Measurements from ENCODE around the gene SCYL2. TPM values are rescaled to one million over a fixed set of nuclear protein-coding genes. Genes with fewer than 3 reads are reported as not detected.
"Not testable (repeated sequence)": the region's sequence is repeated elsewhere in the genome, so short reads cannot be mapped to it uniquely, and the experiment has no call there.

The SCYL2 gene
- total RNA-seq, 4 donors from 2014 or later: 51.0 to 72.8 (median 61.4) TPM

DNA sequence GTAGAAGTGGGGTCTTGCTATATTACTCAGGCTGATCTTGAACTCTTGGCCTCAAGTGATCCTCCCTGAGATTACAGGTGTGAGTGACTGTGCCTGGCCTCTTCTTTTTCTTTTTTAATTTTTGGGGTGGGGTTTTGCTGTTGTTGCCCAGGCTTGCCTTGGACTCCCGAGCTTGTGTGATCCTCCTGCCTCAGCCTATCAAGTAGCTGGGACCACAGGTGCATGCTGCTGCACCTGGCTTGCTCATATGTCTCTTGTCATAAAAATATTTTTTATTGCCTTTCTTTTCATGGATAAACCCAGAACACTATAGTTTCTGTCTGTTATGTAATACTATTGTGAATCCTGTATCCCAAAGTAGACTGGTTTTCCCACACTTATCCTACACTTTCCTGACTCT is 26.0 kb downstream of the SCYL2 start:
- Histone ChIP-seq H3K9me3 (no peaks in the 10 kb centered on the region), H3K4me3 (no peak overlapping the region), H3K36me3 (peaks cover 0 to 18% of the 10 kb centered on the region in 2 donors), H3K4me1 (peaks cover 0 to 10% (median 0%) of the 10 kb centered on the region in 3 donors), H3K27me3 (no peaks in the 10 kb centered on the region), H3K27ac (no peak overlapping the region)
- ATAC-seq: no peak
- 100% methylated on average over 1 of the region's 1 CpG for WGBS, 2 donors (ENCODE audit: low coverage in 1 of 2)
- TF ChIP-seq, protein P1, sequence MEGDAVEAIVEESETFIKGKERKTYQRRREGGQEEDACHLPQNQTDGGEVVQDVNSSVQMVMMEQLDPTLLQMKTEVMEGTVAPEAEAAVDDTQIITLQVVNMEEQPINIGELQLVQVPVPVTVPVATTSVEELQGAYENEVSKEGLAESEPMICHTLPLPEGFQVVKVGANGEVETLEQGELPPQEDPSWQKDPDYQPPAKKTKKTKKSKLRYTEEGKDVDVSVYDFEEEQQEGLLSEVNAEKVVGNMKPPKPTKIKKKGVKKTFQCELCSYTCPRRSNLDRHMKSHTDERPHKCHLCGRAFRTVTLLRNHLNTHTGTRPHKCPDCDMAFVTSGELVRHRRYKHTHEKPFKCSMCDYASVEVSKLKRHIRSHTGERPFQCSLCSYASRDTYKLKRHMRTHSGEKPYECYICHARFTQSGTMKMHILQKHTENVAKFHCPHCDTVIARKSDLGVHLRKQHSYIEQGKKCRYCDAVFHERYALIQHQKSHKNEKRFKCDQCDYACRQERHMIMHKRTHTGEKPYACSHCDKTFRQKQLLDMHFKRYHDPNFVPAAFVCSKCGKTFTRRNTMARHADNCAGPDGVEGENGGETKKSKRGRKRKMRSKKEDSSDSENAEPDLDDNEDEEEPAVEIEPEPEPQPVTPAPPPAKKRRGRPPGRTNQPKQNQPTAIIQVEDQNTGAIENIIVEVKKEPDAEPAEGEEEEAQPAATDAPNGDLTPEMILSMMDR (IDR thresholded peaks at IDR 0.05): no peak
- no peak for TF ChIP-seq POLR2AphosphoS5 (IDR thresholded peaks at IDR 0.05)
- no peak for TF ChIP-seq EP300 (IDR thresholded peaks at IDR 0.05)
- TF ChIP-seq POLR2A (IDR thresholded peaks at IDR 0.05): no peak

DNA sequence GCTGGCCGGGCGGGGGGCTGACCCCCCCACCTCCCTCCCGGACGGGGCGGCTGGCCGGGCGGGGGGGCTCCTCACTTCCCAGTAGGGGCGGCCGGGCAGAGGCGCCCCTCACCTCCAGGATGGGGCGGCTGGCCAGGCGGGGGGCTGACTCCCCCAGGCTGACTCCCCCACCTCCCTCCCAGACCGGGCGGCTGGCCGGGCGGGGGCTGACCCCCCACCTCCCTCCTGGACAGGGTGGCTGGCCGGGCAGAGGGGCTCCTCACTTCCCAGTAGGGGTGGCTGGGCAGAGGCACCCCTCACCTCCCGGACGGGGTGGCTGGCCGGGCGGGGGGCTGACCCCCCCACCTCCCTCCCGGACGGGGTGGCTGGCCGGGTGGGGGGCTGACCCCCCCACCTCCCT is 27.4 kb downstream of the SCYL2 start:
- not testable (repeated sequence) for ATAC-seq, H3K4me1 ChIP-seq, H3K4me3 ChIP-seq, H3K27ac ChIP-seq, H3K9me3 ChIP-seq, H3K27me3 ChIP-seq
- H3K36me3 ChIP-seq: peaks cover 0 to 31% of the 10 kb centered on the region in 2 donors
- WGBS, 2 donors (ENCODE audit: low coverage in 1 of 2): no CpG with 5 or more reads among the region's 24 CpGs

DNA sequence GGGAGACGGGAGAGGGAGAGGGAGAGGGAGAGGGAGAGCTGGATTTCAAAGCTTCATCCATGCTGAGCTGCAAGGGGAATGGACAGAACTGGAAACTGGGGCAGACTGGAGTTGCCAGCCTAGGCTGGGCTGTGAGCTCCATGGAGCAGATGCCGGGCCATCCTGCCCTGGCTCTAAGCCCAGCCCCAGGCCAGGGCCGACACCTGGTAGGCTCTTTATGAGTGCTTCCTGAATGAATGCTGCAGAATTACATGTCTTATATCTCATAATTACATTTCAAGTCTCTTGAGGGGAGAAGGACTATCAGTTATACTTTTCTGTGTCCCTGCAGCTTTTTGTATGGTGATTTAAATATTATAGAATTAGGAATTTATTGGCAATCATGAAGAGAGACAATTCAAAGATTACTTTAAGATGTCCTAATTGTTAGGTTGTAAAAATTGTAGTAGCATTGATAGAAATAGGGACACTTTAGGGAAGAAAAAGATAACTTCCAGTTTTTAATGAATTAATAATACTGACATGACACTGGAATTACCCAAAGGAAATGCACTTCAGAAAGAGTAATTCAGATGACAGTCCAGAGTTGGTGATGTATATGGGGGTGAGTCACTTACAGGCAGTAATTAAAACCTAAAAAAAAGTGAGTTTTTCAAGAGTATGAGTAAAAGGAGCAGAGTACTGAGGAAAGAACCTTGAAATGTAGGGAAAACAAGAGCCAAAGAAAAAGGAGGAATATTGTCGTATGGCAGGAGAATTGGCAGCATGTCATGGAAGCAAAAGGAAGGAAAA is 29.0 kb downstream of the SCYL2 start:
- peaks cover 0 to 44% of the 10 kb centered on the region in 2 donors for H3K36me3 ChIP-seq
- no peak overlapping the region for H3K4me3 ChIP-seq
- H3K4me1 ChIP-seq: no peaks in the 10 kb centered on the region
- no peak overlapping the region for H3K27ac ChIP-seq
- 53 to 62% methylated on average over 2 of the region's 4 CpGs for WGBS, 2 donors (ENCODE audit: low coverage in 1 of 2)
- no peak for ATAC-seq
- TF ChIP-seq, protein P1 (IDR thresholded peaks at IDR 0.05): no peak
- TF ChIP-seq EP300 (IDR thresholded peaks at IDR 0.05) (no peak), POLR2A (IDR thresholded peaks at IDR 0.05) (no peak), POLR2AphosphoS5 (IDR thresholded peaks at IDR 0.05) (no peak)
- no peaks in the 10 kb centered on the region for H3K27me3 ChIP-seq
- no peaks in the 10 kb centered on the region for H3K9me3 ChIP-seq

DNA sequence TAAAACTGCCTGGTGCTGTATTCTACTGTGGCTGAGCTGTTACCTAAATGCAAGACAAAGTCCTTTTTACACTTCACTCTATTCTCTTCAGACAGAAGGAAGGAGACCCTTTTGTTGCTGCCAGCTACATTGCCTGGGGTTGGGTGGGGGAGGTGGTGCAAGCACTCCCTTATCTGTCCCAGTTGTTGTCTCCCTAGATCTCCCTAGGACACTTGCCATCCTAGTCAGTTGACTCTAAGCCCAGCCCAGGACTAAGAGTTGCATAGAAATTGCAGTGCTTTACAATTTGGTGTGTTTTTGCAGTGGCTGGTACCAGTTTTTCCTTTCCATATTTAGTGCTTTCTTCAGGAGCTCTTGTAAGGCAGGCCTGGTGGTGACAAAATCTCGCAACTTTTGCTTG is 35.1 kb downstream of the SCYL2 start:
- H3K36me3 ChIP-seq: peaks cover 0 to 68% of the 10 kb centered on the region in 2 donors
- no peaks in the 10 kb centered on the region for H3K27me3 ChIP-seq
- 100% methylated on average over 1 of the region's 1 CpG for WGBS, 2 donors (ENCODE audit: low coverage in 1 of 2)
- ATAC-seq: no peak
- no peak overlapping the region for H3K4me3 ChIP-seq
- H3K27ac ChIP-seq: no peak overlapping the region
- H3K4me1 ChIP-seq: no peaks in the 10 kb centered on the region
- H3K9me3 ChIP-seq: no peaks in the 10 kb centered on the region
- TF ChIP-seq POLR2A (IDR thresholded peaks at IDR 0.05) (no peak), EP300 (IDR thresholded peaks at IDR 0.05) (no peak)
- TF ChIP-seq, protein P1 (IDR thresholded peaks at IDR 0.05): no peak

DNA sequence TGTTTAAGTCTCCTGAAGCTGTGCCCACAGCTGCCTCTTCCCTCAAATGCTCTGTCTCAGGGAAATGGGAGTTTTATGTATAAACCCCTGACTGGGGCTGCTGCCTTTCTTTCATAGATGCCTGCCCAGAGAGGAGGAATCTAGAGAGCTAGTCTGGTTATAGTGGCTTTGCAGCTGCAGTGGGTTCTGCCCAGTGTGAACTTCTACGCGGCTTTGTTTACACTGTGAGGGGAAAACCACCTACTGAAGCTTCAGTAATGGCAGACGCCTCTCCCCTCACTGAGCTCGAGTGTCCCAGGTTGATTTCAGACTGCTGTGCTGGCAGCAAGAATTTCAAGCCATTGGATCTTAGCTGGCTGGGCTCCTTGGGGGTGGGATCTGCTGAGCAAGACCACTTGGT is 36.9 kb downstream of the SCYL2 start:
- H3K27me3 ChIP-seq: no peaks in the 10 kb centered on the region
- no CpG with 5 or more reads among the region's 4 CpGs for WGBS, 2 donors (ENCODE audit: low coverage in 1 of 2)
- H3K27ac ChIP-seq: no peak overlapping the region
- TF ChIP-seq POLR2A (IDR thresholded peaks at IDR 0.05): no peak
- TF ChIP-seq EP300 (IDR thresholded peaks at IDR 0.05): no peak
- TF ChIP-seq, protein P1 (IDR thresholded peaks at IDR 0.05): no peak
- TF ChIP-seq POLR2AphosphoS5 (IDR thresholded peaks at IDR 0.05): no peak
- no peak overlapping the region for H3K4me3 ChIP-seq
- ATAC-seq: no peak
- H3K9me3 ChIP-seq: no peaks in the 10 kb centered on the region
- peaks cover 0 to 61% of the 10 kb centered on the region in 2 donors for H3K36me3 ChIP-seq
- no peaks in the 10 kb centered on the region for H3K4me1 ChIP-seq

DNA sequence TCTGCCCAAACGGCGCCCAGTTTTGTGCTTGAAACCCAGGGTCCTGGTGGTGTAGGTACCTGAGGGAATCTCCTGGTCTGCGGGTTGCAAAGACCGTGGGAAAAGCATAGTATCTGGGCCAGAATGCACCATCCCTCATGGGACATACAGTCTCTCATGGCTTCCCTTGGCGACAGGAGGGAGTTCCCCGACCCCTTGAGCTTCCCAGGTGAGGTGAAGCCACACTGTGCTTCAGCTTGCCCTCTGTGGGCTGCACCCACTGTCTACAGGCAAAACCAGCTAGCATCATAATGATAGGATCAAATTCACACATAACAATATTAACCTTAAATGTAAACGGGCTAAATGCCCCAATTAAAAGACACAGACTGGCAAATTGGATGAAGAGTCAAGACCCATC is 37.4 kb downstream of the SCYL2 start:
- not testable (repeated sequence) for H3K9me3 ChIP-seq, H3K4me3 ChIP-seq, H3K27me3 ChIP-seq, H3K27ac ChIP-seq, H3K4me1 ChIP-seq, ATAC-seq
- 95% methylated on average over 5 of the region's 7 CpGs; no CpG with 5 or more reads in 1 of the 2 donors for WGBS, 2 donors (ENCODE audit: low coverage in 1 of 2)
- peaks cover 0 to 56% of the 10 kb centered on the region in 2 donors for H3K36me3 ChIP-seq

DNA sequence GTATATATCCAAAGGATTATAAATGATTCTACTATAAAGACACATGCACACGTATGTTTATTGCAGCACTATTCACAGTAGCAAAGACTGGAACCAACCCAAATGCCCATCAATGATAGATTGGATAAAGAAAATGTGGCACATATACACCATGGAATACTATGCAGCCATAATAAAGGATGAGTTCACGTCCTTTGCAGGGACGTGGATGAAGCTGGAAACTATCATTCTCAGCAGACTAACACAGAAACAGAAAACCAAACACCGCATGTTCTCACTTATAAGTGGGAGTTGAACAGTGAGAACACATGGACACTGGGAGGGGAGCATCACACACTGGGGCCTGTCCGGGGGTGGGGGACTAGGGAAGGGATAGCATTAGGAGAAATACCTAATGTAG is 41.2 kb downstream of the SCYL2 start:
- WGBS, 2 donors (ENCODE audit: low coverage in 1 of 2): 95 to 100% methylated on average over 3 to 4 of the region's 5 CpGs
- not testable (repeated sequence) for H3K4me3 ChIP-seq, H3K9me3 ChIP-seq, ATAC-seq, H3K4me1 ChIP-seq, H3K27ac ChIP-seq, H3K27me3 ChIP-seq
- H3K36me3 ChIP-seq: peaks cover 0 to 47% of the 10 kb centered on the region in 2 donors

All from gastroesophageal sphincter (tissue), 4 donors.